BJ (cell line): Measurements from ENCODE around the gene CARMIL3. TPM values are rescaled to one million over a fixed set of nuclear protein-coding genes. Genes with fewer than 3 reads are reported as not detected.

Experiments used
- CTCF ChIA-PET: fragments of 350-600 bp; formaldehyde crosslinking; extraction: SDS; loops from one replicate; lab custom pipeline; 2021; ENCODE audit warnings: antibody characterized with exemption, inconsistent platforms; lab: Yijun Ruan, JAX
- POLR2A ChIA-PET: fragments of 300-600 bp; sonication (Branson Sonifier 250); formaldehyde crosslinking; extraction: SDS; loops from one replicate; lab custom pipeline; 2021; ENCODE audit warnings: antibody characterized with exemption; lab: Charles Lee
- DNase-seq: peaks from one replicate; pipeline ENCODE4 v3.0.0-alpha.2; 2011; ENCODE audit warnings: low read depth
- H3K27me3 ChIP-seq: 2 replicates; pipeline ENCODE4 v1.6.0; 2011; ENCODE audit warnings: low read length; ENCODE audit not compliant: control insufficient read depth, insufficient read depth
- H3K36me3 ChIP-seq: 2 replicates; pipeline ENCODE4 v1.5.1; 2011; ENCODE audit warnings: low read length; ENCODE audit not compliant: control insufficient read depth, insufficient read depth
- H3K4me3 ChIP-seq: 2 replicates; pipeline ENCODE4 v1.5.1; 2011; ENCODE audit warnings: low read depth, mild to moderate bottlenecking, control low read depth, low read length
- polyA plus RNA-seq: library from polyadenylated mRNA; depleted of rRNA; stranded (reverse); fragments of >200 nt; gene quantifications from 2 replicates; pipeline ENCODE4 v1.2.3, GENCODE V29; 2011
- TF ChIP-seq, protein P1 (sequence below): IDR thresholded peaks from 2 replicates; pipeline ENCODE4 v1.5.1; 2011; ENCODE audit warnings: low read depth, mild to moderate bottlenecking, control low read depth, inconsistent platforms, low read length, moderate library complexity; ENCODE audit not compliant: insufficient read depth

CARMIL3 gene
- polyA plus RNA-seq, 1 experiment = 0.04 TPM

DNA sequence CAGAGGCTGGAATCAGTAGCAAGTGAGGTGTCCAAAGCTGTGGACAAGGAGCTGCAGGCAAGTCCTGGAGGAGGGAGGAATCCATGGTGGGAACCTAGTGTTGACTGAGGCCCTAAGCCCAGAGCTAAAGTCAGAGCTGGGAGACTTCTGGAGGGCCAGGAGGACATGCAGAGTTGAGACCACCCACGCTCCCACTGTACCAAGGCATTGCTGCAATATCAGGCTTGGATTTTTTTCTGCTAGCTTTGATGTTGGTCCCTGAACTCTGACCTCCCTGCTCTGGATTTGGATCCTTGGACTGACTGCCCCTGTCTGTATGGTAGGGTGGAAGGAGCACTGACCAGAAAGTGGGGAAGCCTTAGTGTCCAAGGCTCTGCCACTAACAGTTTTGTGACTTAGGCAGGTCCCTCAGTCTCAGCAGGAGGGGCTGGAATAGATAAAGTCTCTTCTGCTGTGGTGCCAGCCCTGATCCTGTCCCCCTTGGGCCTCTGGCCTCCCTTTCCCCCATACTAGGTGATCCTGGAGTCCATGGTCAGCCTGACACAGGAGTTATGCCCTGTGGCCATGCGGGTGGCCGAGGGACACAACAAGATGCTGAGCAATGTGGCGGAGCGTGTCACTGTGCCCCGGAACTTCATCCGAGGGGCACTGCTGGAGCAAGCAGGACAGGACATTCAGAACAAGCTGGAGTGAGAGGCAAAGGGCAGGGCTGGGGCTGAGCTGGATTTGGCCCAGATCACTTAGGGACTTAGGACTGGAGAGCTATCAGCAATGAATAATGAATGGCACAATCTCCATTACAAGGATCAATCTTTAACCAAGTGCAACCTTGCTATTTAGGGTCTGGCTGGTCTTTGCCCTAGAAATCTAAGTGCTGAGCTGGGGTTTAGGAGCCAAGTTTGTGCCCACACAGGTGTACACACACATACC is 9.4 kb downstream of the CARMIL3 start:
- DNase-seq = no peak
- TF ChIP-seq, protein P1, sequence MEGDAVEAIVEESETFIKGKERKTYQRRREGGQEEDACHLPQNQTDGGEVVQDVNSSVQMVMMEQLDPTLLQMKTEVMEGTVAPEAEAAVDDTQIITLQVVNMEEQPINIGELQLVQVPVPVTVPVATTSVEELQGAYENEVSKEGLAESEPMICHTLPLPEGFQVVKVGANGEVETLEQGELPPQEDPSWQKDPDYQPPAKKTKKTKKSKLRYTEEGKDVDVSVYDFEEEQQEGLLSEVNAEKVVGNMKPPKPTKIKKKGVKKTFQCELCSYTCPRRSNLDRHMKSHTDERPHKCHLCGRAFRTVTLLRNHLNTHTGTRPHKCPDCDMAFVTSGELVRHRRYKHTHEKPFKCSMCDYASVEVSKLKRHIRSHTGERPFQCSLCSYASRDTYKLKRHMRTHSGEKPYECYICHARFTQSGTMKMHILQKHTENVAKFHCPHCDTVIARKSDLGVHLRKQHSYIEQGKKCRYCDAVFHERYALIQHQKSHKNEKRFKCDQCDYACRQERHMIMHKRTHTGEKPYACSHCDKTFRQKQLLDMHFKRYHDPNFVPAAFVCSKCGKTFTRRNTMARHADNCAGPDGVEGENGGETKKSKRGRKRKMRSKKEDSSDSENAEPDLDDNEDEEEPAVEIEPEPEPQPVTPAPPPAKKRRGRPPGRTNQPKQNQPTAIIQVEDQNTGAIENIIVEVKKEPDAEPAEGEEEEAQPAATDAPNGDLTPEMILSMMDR = no peak
- ChIA-PET POLR2A (no interaction called here), CTCF (interaction anchor here (0.6 to 10.8 kb wide), 6 partner anchors 20 to 162 kb away, joined by 3 to 200 read pairs (median 10); partner anchors contain the start of gene PCK2)
- Histone ChIP-seq H3K36me3 (no peaks in the 10 kb centered on the region), H3K27me3 (peaks cover 6% of the 10 kb centered on the region), H3K4me3 (no peak overlapping the region)

DNA sequence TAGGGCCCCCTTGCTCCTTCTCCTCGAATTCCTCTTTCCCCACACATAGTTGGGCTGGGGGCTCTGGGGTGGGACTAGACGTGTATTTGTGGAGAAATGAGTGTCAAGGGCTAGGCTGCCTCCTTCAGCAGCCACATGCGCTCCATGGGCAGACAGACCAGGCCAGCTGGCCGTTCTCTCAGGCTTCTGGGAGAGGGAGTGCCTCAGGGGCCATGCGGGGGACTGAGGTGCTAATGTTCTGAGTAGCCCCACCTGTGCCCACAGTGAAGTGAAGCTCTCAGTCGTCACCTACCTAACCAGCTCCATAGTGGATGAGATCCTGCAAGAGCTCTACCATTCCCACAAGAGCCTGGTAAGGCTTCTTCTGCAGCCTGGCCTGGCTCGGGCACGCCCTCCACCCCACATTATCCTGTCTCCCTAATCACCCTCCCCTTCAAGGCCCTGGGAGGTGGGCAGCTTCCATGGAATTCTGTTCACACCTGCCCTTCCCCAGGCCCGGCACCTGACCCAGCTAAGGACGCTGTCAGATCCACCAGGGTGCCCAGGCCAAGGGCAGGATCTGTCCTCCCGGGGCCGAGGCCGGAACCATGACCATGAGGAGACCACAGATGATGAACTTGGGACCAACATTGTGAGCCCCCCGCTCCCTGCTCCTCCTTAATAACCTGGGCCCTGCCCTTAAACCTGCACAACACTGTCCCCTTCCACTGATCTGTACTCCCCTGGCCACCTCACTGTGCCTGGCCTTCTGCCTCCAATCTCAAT is 10.6 kb downstream of the CARMIL3 start:
- no peak overlapping the region for H3K4me3 ChIP-seq
- CTCF ChIA-PET = interaction anchor here (1.2 to 10.8 kb wide), 4 partner anchors 19 to 74 kb away, joined by 3 to 200 read pairs (median 16); partner anchors contain the start of genes PCK2 and PSME1
- TF ChIP-seq, protein P1 = no peak
- DNase-seq = no peak
- H3K36me3 ChIP-seq = no peaks in the 10 kb centered on the region
- POLR2A ChIA-PET = no interaction called here
- H3K27me3 ChIP-seq = peaks cover 5% of the 10 kb centered on the region

DNA sequence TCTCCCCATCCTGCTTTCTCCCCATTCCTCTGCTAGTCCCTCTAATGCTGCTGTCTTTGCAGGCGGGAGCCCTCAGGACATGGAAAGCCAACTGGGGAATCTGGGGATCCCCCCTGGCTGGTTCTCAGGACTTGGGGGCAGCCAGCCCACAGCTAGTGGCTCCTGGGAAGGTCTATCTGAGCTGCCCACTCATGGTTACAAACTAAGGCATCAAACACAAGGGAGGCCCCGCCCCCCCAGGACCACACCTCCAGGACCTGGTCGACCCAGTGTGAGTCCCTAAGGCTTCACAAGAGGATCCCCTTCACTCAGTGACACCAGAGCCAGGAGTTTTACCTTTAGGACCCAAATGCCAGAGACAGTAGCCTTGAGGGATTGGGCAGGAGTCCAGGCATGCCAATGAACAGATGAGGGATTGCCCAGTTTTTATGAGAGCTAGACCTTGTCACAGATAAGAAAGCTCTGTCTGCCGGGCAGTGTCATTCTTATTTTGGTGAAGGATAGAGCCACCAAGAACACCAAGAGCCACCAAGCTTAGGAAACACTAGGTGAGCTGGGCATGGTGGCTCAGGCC is 11.5 kb downstream of the CARMIL3 start:
- ChIA-PET CTCF (interaction anchor here (10.8 kb wide), 1 partner anchor 28 kb away, joined by 200 read pairs; the partner anchor contains the start of gene PCK2), POLR2A (no interaction called here)
- TF ChIP-seq, protein P1 = no peak
- no peaks in the 10 kb centered on the region for H3K36me3 ChIP-seq
- no peak for DNase-seq
- H3K27me3 ChIP-seq = peaks cover 7% of the 10 kb centered on the region
- no peak overlapping the region for H3K4me3 ChIP-seq

DNA sequence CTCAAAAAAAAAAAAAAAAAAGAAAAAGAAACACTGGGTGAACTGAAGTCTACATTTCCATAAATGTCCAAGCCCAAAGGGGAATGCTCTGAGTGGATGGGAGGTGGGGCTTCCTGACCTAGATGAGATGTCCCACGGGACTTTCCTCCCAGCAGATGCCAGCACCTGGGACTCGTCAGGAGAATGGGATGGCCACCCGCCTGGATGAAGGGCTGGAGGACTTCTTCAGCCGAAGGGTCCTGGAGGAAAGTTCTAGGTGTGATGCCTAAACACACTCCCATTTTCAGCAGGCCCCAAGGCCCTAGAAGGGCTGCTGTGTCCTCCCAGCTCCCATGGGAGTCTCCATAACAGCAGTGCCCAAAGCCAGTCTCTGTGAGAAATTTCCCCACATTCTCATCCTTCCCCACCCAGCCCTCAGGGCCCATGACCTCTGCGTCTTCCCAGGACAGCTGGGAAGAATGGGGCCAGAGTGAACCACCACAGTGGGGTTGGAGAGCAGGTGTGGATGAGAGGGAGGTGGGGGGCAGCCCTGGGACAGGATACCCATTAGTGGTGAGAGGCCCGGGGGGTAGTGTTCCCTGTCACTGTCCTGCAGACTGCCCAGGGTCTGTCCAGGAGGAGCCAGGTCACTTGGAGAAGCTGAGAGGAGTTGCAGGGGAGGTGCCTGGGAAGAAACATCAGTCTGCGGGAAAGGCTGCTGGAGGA is 12.4 kb downstream of the CARMIL3 start:
- DNase-seq = no peak
- TF ChIP-seq, protein P1 = no peak
- ChIA-PET CTCF (interaction anchor here (0.9 to 10.8 kb wide), 2 partner anchors 26 to 27 kb away, joined by 5 to 200 read pairs; partner anchors contain the start of gene PCK2), POLR2A (no interaction called here)
- H3K27me3 ChIP-seq = peaks cover 10% of the 10 kb centered on the region
- no peak overlapping the region for H3K4me3 ChIP-seq
- H3K36me3 ChIP-seq = no peaks in the 10 kb centered on the region
